HG03103 (cell line): ENCODE data around the gene DDIT4.
A peak's percentile ranks its signal among the peaks of the same experiment; 100 is the strongest.
"Not testable (repeated sequence)": the region's sequence is repeated elsewhere in the genome, so short reads cannot be mapped to it uniquely, and the experiment has no call there.

Experiments
- ATAC-seq: cut with Tn5 transposase; IDR thresholded peaks from one replicate; pipeline ENCODE4 v1.9.1; 2021; ENCODE audit warnings: low read depth; ENCODE audit not compliant: unreplicated experiment

Gene DDIT4

GRCh38 chr10:72285972-72286521 lies 12.3 kb downstream of the DDIT4 start:
- ATAC-seq: no peak

DNA sequence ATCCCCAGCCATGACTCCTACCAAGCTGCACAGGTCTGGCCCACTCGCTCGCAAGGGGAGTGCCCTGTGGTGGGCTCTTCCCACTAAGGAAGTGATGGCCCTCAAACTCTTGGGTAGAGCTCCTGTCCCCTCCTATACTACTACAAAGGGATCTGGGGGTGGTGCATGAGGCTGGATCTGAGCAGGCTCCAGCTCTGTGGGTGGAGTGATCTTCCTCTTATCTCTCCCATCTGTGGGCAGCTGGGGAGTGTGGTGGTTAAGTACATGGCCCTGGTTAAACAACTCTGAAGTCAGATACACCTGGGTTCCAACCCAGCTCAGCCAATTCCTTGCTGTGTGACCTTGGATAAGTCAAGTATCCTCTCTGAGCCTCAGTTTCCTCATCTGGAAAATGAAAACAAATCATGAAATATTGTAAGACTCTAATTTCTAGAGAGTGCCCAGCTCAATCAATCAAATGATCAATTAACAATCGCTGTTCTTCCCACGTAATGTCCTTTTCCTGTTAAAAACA lies 17.4 kb downstream of the DDIT4 start:
- no peak for ATAC-seq

DNA sequence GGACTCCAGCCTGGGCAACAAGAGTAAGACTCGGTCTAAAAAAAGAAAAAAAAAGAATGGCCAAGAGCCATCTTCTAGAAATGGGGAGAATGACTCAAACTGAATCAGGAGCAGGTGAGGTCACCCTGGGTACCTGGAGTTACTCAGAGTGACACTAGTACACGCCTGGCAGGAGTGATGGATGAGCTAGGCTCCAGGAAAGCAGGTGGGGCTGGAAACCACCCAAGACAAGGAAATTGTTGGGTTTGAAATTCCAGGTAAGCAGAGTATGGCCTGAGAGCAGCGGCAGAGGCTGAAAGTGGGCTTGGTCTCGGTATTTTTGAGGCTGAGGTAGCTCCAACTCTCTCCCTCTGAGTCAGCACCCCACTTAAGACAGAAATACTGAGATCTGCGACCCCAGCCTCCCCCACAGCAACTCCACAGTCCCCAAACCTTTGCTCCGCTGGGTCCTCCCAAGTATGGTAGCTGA lies 18.5 kb downstream of the DDIT4 start:
- no peak for ATAC-seq

GRCh38 chr10:72295330-72295910 lies 21.7 kb downstream of the DDIT4 start:
- no peak for ATAC-seq

GRCh38 chr10:72296829-72297280 lies 23.1 kb downstream of the DDIT4 start:
- not testable (repeated sequence) for ATAC-seq

GRCh38 chr10:72297281-72297804 lies 23.6 kb downstream of the DDIT4 start:
- peak; percentile 46 for ATAC-seq

DNA sequence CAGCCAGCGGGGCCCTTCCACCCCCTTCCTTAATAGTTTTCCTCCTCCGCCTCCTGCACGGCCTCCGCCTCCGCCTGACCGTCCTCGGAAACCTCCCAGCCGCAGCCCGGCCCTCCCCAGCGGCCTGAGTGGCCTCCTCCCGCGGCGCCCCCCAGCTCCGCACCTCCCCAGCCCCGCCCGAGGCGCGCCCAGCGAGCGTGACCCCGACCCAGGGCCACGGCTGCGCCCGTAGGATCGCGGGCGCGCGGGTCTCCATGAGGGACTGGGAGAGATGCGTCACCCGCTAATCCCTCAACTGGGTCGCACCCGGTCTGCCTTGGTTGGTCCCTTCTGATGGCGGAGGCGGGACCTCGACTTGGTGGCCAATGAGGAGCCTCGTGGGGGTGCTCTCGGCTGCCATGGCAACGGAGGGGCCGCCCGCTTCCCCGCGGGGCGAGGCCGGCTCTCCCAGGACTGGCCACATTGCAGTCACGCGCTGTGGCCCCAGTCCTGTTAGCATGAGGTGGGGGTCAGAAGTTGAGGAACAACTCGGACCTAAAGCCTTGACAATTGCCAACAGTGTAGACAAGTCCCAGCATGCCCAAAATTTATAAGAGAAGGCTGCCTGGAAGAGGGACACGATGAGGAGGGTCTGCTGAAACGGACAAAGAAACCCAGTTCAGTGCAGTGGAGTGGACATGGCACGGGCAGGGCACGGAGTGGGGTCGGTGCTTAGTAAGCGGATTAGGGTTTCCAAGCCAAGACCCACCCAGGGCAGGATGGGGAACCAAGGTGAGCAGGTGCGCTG lies 24.3 kb downstream of the DDIT4 start:
- peak; percentile 70 for ATAC-seq

DNA sequence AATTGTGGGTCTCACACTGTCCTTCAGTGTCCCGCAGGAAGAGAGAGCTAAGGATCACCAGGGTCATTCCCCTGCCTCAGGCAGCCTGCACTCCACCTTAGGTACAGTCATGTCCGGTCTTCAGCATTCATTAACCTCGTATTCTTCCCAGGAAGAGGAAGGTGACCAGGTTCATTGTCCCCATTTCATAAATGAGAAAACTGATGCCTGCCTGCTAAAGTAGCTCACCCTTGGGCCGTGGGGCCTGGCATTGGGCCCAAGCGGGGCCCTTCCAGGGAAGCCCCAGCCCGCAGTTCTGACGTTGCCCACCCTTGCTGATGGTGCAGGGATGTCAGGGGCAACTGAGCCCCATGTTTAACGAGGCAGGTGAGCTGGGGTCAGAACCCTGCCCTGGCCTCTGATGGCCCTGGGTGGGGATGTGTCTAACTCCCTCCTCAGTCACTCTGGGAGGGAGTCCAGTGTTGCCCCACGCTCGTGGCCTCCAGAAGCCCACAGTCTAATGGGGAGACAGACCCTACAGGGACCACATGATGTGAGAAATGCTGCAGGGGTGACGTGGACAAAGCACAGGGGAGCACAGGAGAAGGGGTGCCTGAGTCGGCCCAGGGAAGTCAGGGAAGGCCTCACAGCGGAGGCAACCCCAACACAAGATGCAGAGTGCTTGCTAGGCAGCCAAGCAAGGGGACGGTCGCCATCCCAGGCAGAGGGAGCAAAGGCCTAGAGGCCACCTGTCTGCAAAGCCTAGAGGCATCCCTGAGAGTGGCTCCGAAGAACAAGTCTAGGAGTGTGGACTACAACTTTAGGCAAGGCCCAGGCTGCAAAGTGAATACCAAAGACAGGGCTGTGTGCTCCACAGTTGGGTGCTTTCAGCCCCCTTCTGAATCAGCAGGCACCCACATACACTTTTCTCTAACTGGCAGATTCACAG lies 25.1 kb downstream of the DDIT4 start:
- ATAC-seq: no peak

GRCh38 chr10:72303424-72304128 lies 29.9 kb downstream of the DDIT4 start:
- ATAC-seq: no peak

- ATAC-seq: no peak
These were observed 32.6 kb downstream of the DDIT4 start for GRCh38 chr10:72306215-72306760.

GRCh38 chr10:72307711-72308110 lies 34.0 kb downstream of the DDIT4 start:
- ATAC-seq: not testable (repeated sequence)

- ATAC-seq: no peak
These were observed 34.7 kb downstream of the DDIT4 start for GRCh38 chr10:72308320-72308987.

DNA sequence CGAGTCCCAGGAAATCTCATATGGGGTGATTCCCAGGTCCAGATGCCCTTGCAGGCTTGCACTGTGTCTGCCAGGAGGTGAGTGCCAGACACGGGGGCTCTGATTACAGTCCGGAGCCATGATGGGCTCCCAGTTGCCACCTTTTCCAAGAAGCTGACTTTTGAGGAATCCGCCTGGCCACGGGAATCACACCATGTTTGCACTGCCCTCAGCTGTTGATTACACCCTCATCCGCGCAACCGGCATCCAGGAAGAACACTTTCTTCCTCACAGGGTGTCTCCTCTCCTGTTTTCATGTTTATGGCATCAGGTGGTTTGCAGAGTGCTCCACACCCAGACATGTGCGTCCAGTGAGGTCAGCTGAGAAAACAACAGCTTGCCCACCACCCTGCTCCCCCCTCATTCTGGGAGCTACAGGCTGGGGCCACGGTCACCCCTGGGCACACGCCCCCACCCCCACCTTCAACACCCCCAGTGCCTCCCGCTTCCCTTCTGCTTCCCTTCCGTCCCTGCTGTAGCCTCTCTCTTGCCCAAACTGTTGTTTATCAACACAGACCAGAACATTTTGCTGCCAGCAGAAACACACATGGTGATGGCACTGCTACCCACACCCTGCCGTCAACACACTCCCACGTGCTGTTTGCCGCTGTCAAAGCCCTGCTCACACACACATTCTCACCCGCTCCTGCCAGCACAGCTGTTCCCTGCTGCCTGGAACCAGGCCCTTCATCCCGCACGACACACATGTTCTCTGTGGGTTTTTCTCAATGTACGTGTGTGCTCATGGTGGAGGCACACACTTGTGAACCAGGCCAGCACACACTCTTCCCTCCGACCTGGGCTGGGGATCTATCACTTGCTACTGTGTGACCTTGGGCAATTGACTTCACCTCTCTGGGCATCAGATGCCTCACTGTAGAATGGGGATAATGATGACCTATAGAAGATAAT lies 35.8 kb downstream of the DDIT4 start:
- ATAC-seq: no peak

GRCh38 chr10:72310241-72310633 lies 36.5 kb downstream of the DDIT4 start:
- ATAC-seq: no peak

GRCh38 chr10:72310636-72311035 lies 36.9 kb downstream of the DDIT4 start:
- no peak for ATAC-seq

DNA sequence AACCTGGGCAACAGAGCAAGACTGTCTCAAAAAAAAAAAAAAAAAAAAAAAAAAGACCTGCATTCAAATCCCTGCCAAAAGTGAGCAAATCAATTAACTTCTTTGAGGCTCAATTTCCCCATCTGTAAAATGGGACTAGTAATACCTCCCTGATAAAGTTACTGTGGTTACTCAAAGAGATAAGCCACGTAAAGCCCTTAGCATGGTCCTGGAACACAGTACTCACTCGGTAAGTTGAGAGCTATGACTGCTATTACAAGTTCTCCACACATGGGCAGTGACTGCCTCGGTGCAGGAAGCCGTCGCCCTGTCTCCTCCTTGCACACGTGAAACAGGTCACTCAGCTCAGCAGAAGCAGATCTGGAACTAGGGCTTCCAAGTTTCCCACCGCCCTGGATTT lies 37.9 kb downstream of the DDIT4 start:
- ATAC-seq: no peak

- ATAC-seq: no peak
These were observed 39.2 kb downstream of the DDIT4 start for GRCh38 chr10:72312865-72313391.
